ENCODE data around the gene STK11.

GRCh38 chr19:1222394-1222793 lies 16.8 kb downstream of the STK11 start:
- TF ChIP-seq CTCF (IDR thresholded peaks at IDR 0.05 in 8 of 11, conservative IDR thresholded peaks at IDR 0.05 in 3 of 11): no peak
- TF ChIP-seq POLR2A (IDR thresholded peaks at IDR 0.05): no peak
- TF ChIP-seq POLR2AphosphoS5 (IDR thresholded peaks at IDR 0.05): no peak
